Fibroblast of skin of right biceps (primary cell): Measurements from ENCODE around the gene ATG7.

Experiments used
- DNase-seq: peaks from one replicate; pipeline ENCODE4 v3.0.0-alpha.2; 2013

Gene ATG7

DNA sequence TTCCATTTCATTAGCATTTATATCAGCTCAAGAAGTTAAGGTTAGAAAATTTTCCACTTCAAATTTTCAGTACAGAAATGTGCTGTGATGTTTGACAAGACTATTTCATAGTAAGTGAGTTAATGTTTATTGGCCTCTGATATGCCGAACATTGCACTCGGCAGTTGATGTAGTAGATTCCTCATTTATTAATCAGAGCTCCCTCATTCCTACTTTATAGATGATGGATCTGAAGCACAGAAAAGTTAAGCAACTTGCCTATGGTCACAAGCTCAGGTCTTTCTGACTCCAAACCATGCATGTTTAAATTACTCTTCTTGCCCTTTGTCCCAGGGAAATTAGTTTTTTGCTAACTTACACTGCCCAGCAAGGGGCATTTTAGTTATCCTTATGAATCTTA is 92.0 kb downstream of the ATG7 start:
- DNase-seq, result peak; percentile 46

- peak; percentile 65 for DNase-seq
These were observed 95.0 kb downstream of the ATG7 start for GRCh38 chr3:11367143-11367693.

DNA sequence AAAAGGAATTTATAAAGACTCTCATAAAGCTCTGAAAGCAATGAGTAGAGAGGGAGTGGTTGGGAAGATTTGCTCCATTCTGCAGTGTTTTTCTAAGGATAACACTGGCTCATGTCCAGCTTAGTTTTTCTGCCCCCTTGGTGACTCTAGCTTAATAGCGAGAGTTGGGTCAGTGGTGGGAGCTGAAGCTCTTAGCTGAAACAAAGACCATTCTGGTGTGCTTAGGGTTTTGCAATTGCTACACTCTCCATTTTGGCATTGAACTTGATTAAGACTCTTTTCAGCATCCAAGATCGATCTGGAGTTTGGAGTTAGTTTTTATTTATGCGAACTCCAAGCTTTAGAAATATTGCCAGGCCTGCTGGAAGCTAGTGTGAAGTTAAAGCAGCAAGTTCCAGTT is 98.0 kb downstream of the ATG7 start:
- no peak for DNase-seq

- DNase-seq, result no peak
These were observed 98.8 kb downstream of the ATG7 start for GRCh38 chr3:11370966-11371365.

DNA sequence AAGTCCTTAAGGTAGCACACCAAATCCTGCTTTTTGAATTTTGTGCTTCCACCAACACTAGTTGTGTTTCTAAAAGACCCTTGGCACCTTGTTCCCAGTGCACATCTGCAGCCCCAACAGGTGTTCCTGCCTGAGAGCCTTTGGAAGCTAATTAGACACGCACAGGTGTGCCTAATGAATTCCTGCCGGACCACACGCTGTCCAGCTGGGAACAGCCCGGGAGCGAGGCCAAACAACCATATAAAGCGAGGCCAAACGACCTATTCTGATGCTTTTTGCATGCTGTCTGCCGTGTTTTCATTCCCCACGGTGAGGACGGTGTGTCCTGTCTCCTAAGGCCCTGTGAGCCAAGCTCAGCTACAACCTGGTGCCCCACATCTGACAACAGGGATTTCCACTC is 99.5 kb downstream of the ATG7 start:
- DNase-seq, result no peak

DNA sequence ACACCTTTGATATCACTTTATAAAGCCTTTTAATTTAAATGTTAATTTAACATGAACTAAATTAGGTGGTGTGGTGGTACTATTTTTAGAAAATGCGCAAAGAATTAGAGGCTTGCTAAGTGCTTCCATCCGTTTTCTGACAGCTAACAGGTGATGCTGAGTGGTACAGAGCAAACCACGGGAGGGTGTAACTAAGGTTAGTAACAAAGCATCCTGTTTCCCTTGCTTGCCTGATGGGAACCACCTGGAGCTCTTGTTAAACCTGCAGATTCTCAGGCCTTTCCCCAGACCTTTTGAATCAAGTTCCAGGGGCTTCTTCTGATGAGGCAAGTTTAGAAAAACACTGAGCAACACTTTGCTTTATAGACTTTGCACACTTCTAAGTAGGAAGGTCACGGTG is 101.0 kb downstream of the ATG7 start:
- no peak for DNase-seq

DNA sequence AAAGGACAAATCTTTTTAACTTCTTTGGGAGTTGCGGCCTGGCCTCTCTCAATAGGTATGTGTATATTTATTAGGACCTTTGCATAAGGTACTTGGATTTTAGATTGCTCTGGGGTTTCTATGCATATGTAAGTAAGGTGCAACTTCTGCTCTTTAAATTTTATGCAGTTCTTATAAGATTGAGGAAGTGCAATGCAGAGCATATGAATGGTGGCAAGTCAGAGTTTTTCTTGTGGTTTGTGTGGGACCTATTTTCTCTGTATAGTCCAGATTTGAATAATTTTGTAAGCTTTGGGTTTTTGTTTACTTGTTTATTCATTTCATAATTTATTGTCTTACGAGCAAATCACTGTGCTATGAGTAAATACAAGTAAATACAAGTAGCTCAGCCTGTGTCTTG is 101.5 kb downstream of the ATG7 start:
- DNase-seq, result no peak

DNA sequence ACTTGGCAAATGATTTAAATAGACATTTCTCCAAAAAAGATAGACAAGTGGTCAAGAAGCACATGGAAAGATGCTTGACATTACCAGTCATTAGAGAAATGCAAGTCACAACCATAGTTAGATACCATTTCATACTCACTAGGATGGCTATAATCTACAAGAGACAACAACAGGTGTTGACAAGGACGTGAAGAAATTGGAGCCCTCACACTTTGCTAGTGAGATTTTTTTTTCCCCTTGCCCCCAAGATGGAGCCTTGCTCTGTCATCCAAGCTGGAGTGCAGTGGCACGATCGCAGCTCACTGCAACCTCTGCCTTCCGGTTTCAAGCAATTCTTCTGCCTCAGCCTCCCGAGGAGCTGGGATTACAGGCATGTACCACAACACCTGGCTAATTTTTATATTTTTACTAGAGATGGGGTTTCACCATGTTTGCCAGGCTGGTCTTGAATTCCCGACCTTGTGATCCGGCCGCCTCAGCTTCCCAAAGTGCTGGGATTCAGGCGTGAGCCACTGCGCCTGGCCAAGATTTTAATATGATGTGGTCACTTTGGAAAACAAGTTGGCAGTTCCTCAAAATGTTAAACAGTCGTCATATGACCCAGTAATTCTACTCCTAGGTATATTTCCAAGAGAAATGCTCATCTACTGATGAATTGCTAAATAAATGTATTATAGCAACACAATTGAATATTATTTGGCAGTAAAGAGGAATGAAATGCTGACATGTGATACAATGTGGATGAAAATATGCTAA is 103.3 kb downstream of the ATG7 start:
- DNase-seq, result peak; percentile 30

DNA sequence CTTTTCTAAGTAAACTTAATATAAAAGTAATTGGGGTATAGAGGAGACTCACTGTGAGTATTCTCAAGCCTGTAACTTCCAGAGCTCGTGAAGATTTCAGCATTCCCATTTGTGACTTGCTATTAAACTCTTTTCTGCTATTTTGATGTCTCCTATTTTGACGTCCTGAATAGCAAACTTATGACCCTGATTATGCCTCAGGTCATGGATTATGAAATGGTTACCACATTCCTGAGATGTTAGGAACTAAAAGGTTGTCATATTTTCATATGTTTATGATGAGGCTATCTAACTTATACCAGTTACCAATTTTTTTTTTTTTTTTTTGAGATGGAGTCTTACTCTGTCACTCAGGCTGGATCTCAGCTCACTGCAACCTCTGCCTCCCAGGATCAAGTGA is 105.5 kb downstream of the ATG7 start:
- DNase-seq, result no peak

- DNase-seq, result peak; percentile 67
These were observed 107.1 kb downstream of the ATG7 start for GRCh38 chr3:11379238-11379823.

- peak; percentile 33 for DNase-seq
These were observed 107.9 kb downstream of the ATG7 start for GRCh38 chr3:11379824-11380701.

DNA sequence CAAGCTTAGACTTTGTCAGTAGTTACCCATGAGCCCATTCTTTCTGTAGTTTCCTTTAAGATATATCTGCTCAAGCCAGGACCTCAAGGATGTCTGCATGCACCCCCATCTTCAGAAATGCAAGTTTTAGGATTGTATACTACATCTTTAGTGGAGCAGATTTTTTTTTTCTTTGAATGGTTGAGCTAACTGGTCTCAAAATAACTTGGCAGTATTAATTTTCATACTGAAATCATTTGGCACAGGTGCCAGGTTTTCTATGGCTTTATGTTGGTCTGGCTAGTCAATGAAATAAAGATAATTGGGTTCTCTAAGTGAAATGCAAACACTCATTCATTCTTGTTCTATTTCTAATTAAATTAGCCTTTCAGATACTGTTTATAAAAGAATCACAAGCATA is 108.9 kb downstream of the ATG7 start:
- DNase-seq, result no peak

DNA sequence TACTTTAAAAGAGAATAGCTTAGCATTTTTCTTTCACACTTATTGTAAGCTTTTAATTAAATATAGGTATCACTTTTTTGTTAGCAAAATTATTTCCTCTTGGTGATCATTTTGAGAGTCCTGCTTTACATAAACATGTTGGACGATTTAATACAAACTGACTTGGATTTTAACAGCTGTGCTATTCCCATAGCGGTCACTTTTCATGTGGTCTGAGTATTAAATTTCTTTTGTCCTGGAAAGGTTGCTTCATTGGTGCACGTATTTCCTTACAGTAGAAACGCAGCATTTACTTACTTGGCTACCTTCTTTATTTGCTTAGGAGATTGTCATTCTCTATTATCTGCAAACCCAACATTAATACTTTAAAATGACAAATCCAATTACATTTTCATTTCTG is 109.4 kb downstream of the ATG7 start:
- no peak for DNase-seq

DNA sequence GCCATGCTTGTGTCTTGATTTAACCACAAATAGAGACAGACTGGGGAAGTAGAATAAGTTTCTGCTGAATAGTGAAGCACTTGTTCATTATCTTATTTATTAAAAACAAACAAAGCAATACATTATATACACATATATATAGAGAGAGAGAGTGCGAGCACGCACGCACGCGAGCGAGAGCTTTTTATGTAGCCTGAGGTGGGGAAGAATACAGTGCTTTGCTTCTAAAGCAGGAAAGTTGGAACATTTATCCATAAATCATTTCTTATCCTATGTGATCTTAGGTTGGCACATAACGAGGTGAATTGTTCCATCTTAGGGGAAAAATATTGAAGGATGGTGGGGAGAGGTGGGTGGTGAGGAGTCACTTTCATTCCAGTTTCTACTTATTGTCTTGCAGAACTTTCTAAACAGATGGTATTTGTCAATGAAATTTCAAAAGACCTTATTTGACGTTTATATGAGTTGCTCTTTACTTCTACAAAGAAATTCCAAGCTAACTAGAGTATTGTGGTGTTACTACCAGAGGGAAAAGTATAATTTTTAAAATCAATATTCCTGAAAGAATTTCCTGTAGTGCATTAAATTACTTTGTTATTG is 110.0 kb downstream of the ATG7 start:
- DNase-seq, result no peak

- no peak for DNase-seq
These were observed 111.9 kb downstream of the ATG7 start for GRCh38 chr3:11384074-11384473.

DNA sequence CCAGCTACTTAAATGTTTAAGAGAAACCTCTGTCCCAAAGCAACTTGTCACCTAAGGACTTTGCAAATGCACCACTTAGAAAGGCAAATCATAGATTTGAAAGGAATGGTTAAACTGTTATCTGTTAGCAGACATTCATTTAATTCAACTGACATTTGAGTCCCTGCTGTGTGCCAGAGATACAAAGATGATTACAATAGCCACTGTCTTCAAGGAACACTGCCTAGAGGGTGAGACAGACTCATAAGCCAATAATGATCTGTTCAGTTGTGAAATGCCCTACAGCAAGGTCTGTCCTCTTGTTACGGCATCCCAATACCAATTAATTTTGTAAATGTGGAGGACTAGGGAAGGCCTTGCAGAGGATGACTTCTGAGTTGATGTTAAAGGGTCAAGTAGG is 113.1 kb downstream of the ATG7 start:
- no peak for DNase-seq

GRCh38 chr3:11385891-11386290 is 113.7 kb downstream of the ATG7 start:
- peak; percentile 44 for DNase-seq

DNA sequence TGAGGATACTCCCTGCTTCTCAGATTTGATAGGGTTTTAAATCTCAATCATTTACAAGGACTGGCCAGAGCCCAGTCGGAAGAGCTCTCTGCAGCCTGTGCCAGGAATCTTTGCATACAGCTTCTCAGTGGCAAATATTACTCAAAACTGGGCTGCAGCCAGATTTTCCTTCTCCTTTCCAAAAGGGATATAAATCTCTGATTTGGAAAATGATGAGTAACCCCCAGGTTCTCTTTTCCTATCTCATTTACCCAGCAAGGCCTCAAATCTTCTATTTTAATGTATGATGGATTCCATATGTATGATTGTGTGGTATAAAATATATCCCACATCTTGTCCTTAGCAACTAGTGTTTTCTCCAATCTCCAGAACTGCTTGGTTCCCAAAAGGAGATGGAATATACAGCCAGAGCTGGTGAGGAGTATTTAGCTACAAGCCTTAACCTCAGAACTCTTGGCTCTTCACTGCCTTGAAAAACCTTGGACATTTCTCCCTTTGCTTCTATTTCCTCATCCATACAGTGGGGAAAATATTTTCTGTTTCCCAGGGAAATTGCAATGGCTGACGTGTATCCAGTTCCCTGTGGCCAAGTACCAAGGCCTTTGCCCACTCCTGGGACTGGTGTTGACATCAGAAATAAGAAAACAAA is 114.4 kb downstream of the ATG7 start:
- DNase-seq, result peak; percentile 87

DNA sequence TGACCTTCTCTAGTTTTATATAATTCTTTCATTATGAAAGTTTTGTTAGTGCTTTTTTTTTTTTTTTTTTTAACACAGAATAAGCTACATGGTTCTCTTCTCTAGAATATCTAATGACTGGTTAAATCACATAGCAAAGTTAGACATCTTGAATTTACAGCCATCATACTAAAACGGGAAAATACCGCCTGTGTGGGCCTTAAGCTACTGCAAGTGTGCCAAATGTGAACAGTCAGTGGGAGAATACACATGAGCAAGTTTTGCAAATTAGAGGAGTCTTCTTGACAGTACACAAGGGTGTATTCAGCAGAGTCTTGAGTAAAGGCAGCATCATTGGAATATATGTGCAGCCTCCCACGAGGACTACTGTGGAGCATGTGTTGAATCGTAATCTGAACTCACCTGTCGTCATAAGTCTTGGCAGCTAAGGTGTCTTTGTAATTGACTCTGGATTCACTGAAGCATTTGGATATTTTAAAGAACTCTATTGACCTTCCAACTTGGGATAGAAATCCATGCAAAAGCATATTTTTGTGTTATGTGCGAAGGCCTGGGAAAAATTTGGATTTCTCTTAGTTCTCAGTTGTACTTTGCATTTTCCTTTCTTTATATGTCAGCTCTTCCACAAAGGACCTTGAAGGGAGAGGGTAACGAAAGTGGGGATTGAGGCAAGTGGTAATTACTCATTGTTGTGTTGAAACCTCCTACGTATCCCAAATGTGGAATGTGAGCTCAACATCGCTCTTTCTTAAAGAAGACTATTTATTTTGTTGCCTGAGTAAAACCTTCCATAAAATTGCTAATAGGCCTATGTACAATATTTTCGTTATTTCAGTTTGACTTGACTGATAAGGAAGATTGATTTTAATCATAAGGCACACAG is 117.4 kb downstream of the ATG7 start:
- peak; percentile 75 for DNase-seq

GRCh38 chr3:11390411-11391131 is 118.4 kb downstream of the ATG7 start:
- peak; percentile 39 for DNase-seq
